Skeletal muscle tissue (tissue), 4 donors: ENCODE measurements around the gene SNCAIP. TPM values are rescaled to one million over a fixed set of nuclear protein-coding genes. Genes with fewer than 3 reads are reported as not detected.

ENCODE experiments used
- H3K27ac ChIP-seq: one replicate; pipeline ENCODE4 v1.7.0; 2013; ENCODE audit warnings: mild to moderate bottlenecking, low read depth, low read length, inconsistent platforms
- H3K27me3 ChIP-seq, 3 donors: one replicate each; pipeline ENCODE4 v1.7.0; 2013; ENCODE audit warnings: low read length in 3 of 3; ENCODE audit not compliant: control insufficient read depth in 3 of 3, insufficient read depth in 3 of 3
- H3K36me3 ChIP-seq, 3 donors: one replicate each; pipeline ENCODE4 v1.7.0; 2013; ENCODE audit warnings: low read length in 3 of 3; ENCODE audit not compliant: control insufficient read depth in 3 of 3, insufficient read depth in 3 of 3
- H3K4me1 ChIP-seq, 3 donors: one replicate each; pipeline ENCODE4 v1.7.0; 2013; ENCODE audit warnings: low read length in 3 of 3, mild to moderate bottlenecking in 3 of 3; ENCODE audit not compliant: control insufficient read depth in 3 of 3, insufficient read depth in 3 of 3
- H3K4me3 ChIP-seq, 3 donors: one replicate each; pipeline ENCODE4 v1.7.0; 2013; ENCODE audit warnings: low read length in 3 of 3
- H3K9ac ChIP-seq, 3 donors: one replicate each; pipeline ENCODE4 v1.7.0; 2013; ENCODE audit warnings: low read length in 3 of 3, mild to moderate bottlenecking in 3 of 3, moderate library complexity in 2 of 3, low read depth in 1 of 3
- H3K9me3 ChIP-seq, 3 donors: one replicate each; pipeline ENCODE4 v1.7.0; 2013; ENCODE audit warnings: low read length in 3 of 3; ENCODE audit not compliant: control insufficient read depth in 3 of 3
- total RNA-seq: library from RNA; depleted of rRNA; stranded (reverse); fragments of >200 nt; gene quantifications from one replicate; pipeline ENCODE4 v1.2.3, GENCODE V29; 2014
- donor health status: Osteomylitis.

Gene SNCAIP
- total RNA-seq, 1 donor from 2014 or later = 6.8 TPM

DNA sequence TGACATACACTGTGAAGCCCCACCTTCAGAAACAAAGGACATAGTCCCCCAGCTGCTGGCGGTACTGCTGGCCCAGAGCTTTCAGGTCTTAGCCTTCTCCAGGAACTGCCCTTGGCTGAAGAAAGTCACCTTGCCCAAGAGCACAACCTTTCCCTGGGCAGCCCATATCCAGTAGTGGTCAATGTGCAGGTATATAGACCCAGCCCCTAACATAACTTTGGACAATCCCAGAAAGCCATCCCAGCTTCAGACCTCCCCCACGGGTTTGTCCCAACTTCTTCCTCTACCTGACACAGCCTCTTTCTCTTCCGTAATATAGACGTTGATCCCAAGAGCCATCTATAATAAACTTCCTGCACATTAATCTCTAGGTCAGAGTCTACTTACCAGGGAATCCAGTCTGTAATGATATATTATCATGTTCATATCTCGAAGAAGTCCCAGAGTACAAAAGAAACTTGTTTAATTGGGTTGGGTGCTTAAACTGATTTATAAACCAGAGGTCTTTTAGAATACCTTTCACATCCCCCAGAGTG is 157.4 kb downstream of the SNCAIP start:
- Histone ChIP-seq H3K9me3 (no peaks in the 10 kb centered on the region), H3K4me1 (no peaks in the 10 kb centered on the region), H3K27me3 (no peaks in the 10 kb centered on the region), H3K9ac (no peak overlapping the region), H3K36me3 (no peaks in the 10 kb centered on the region), H3K27ac (no peak overlapping the region), H3K4me3 (no peak overlapping the region)

DNA sequence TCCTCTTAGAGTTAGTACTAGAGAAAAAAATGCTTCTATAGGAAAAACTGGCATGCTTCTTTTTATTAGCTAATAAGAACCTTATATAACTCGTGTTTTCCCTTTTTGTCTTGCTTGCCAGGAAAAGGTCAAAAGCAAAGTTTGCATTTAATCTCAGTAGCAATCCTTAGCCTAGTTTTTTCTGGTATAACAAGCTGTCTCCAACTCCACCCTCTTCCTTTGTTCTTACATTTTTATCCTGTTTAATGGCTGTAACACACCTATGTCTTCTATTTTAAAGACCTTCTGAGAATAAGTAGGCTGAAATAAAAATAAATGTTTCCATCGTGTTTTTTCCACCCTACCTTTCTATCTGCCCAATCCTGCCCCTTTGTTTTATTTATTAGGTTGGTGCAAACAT is 158.3 kb downstream of the SNCAIP start:
- Histone ChIP-seq H3K9ac (no peak overlapping the region), H3K27ac (no peak overlapping the region), H3K4me3 (no peak overlapping the region), H3K4me1 (no peaks in the 10 kb centered on the region), H3K27me3 (no peaks in the 10 kb centered on the region), H3K9me3 (no peaks in the 10 kb centered on the region), H3K36me3 (no peaks in the 10 kb centered on the region)

DNA sequence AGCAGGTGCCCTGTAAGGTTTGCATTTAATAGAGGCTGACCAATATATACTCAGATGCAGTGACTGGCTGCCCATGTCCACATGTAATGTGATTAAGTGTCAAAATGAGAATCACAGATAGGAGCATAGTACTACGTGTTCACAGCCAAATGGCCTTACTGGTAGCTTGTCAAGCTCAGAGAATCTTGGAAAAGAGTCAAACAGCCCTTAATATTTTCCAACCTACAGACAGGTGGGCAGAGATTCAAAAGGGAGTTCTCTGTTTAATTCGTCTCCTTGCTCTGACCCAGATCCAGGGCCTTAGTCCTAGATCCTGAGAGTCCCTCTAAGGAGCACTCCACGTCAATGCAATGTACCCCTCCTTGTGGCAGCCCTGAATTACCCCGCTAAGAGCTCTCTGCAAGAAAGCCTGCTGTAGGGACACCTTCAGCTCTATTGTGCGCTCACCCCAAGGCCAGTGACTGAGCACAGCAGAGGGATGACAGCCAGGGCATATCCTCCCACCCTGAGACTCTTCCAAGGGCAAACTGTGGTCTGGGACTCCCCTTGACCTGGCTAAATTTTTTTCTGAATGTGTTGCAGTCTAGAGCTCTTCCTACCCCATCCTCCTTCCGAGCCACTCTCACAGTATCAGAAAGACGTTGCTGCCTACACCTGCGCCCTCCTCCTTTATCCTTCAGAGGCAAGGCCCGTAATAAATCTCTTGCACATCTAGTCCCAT is 159.2 kb downstream of the SNCAIP start:
- no peaks in the 10 kb centered on the region for H3K27me3 ChIP-seq
- no peaks in the 10 kb centered on the region for H3K4me1 ChIP-seq
- no peaks in the 10 kb centered on the region for H3K9me3 ChIP-seq
- H3K36me3 ChIP-seq = no peaks in the 10 kb centered on the region
- no peak overlapping the region for H3K4me3 ChIP-seq
- H3K27ac ChIP-seq = no peak overlapping the region
- no peak overlapping the region for H3K9ac ChIP-seq

DNA sequence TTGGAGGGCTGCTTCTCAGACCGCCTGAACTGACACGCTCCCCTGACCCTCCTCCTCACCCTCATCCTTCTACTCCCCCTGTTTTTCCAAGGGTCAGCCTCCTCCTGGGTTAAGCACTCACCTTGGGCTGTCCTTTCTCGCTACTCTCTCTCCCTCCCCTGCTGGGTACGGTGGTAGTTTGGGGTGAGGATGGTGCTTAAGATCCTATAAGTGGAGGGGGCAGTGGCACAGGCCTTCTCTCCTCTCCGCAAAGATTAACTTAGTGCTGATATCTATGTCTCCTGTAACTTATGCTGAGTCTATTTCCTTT is 159.7 kb downstream of the SNCAIP start:
- Histone ChIP-seq H3K9ac (no peak overlapping the region), H3K9me3 (no peaks in the 10 kb centered on the region), H3K36me3 (no peaks in the 10 kb centered on the region), H3K4me1 (no peaks in the 10 kb centered on the region), H3K27ac (no peak overlapping the region), H3K4me3 (no peak overlapping the region), H3K27me3 (no peaks in the 10 kb centered on the region)

DNA sequence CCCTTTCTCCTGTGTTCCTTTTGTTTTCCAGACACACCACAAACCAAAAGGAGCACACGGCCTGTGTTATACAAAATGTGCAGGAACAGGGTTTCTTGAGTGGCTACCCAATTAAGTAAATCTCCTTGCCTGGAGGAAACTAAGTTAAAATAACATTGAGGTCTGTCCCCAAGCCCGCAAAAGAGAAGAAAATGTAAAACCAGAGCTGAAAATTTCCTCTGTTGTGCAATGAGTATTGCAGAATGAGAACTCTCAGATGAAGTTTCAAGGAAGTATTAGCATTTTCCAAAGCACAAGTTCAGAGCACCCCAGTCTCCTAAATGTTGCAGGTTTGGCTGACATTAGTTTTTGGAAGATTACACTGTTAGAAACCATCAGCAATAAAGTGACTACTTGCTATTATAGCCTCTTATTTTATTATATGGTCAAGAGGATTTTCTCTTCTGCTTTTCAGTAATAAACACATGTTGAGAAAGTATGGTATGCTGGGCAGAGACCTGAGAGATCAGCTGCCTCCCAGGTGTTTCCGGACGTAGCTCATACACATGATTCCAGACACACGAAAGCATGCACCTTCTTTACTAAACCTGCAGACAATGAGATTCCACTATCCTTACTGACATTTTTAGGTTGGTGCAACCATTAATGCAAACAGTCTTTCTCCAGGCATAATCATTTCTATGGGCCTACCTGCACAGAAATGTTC is 161.3 kb downstream of the SNCAIP start:
- Histone ChIP-seq H3K9ac (no peak overlapping the region), H3K27ac (no peak overlapping the region)

DNA sequence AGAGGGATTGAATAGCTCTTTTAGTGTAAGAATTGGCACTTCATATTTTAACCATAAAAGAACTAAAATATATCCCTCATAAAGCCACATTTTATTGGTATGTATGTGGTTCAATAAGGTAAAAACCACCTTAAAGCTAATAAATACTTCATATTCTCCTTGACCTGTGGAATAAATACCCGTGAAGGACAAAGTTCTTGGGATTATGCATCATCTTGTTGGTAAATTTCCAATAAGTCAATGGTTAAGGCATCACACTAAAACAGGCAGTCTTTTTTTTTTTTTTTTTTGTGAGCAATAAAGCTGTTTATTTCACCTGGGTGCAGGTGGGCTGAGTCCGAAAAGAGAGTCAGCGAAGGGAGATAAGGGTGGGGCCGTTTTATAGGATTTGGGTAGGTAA is 161.9 kb downstream of the SNCAIP start:
- H3K36me3 ChIP-seq = no peaks in the 10 kb centered on the region
- H3K4me1 ChIP-seq = no peaks in the 10 kb centered on the region
- H3K4me3 ChIP-seq = no peak overlapping the region
- H3K27ac ChIP-seq = no peak overlapping the region
- no peaks in the 10 kb centered on the region for H3K27me3 ChIP-seq
- H3K9ac ChIP-seq = no peak overlapping the region
- H3K9me3 ChIP-seq = no peaks in the 10 kb centered on the region

More for the DNA sequence above, 161.3 kb downstream of the SNCAIP start:
- Histone ChIP-seq H3K36me3 (no peaks in the 10 kb centered on the region), H3K27me3 (no peaks in the 10 kb centered on the region), H3K4me3 (no peak overlapping the region), H3K4me1 (no peaks in the 10 kb centered on the region), H3K9me3 (no peaks in the 10 kb centered on the region)

DNA sequence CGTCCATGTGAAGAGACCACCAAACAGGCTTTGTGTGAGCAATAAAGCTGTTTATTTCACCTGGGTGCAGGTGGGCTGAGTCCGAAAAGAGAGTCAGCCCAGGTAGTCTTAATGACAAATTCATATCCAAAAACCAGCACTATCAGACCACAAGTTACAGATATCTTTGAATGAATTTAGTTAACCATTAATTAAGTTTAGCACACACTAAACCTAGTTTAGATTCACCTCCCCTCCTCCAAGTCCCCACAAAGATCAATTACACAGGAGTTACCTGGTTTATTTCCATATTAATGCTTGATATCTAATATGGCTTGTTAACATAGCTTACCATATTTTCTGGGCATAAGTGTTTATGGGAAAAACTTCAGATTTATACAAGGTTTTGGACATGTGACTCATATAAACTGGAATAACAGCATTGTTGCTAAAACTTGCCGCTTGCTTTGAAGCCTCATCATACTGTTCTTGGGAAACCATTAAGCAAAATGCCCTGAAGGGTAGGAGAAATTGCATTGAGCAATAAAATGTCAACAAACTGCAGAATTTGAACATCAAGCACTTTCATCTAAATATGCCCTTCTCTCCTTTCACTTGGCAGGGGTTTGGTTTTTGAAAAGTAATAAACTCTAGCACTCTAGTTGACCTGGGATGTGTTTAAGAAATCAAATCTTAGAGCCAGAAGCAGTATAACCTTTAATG is 166.9 kb downstream of the SNCAIP start:
- no peak overlapping the region for H3K27ac ChIP-seq
- H3K4me3 ChIP-seq = no peak overlapping the region
- H3K9ac ChIP-seq = no peak overlapping the region
- H3K9me3 ChIP-seq = no peaks in the 10 kb centered on the region
- H3K27me3 ChIP-seq = no peaks in the 10 kb centered on the region
- no peaks in the 10 kb centered on the region for H3K36me3 ChIP-seq
- H3K4me1 ChIP-seq = no peaks in the 10 kb centered on the region

DNA sequence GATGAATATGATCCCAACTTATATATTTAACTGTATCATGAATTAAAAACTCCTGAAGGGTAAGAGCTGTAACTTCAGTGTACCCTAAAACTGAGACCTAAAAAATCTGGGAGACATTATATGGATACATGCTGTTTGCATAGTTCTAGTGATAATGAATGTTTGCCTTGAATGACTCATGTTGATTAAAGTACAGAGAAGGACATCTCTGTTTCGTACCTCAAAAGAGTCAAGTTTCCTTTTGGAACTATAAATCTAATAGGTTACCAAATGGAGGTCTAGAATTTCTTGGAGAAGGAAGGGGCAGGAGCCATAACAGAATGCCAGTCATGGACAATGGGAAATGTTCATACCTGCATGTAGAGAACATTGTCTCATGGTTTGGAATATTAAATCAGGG is 168.1 kb downstream of the SNCAIP start:
- Histone ChIP-seq H3K27me3 (no peaks in the 10 kb centered on the region), H3K4me3 (no peak overlapping the region), H3K36me3 (no peaks in the 10 kb centered on the region), H3K9me3 (no peaks in the 10 kb centered on the region), H3K9ac (no peak overlapping the region), H3K27ac (no peak overlapping the region), H3K4me1 (no peaks in the 10 kb centered on the region)

DNA sequence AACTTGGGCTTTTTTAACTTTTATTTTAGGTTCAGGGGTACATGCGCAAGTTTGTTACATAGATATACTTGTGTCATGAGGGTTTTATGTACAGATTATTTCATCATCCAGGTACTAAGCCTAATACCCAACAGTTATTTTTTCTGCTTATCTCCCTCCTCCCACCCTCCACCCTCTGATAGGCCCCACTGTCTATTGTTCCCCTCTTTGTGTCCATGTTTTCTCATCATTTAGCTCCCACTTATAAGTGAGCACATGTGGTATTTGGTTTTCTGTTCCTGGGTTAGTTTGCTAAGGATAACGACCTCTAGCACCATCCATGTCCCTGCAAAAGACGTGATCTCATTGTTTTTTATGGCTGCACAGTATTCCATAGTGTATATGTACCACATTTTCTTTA is 172.1 kb downstream of the SNCAIP start:
- Histone ChIP-seq H3K36me3 (no peaks in the 10 kb centered on the region), H3K4me3 (no peak overlapping the region), H3K4me1 (no peaks in the 10 kb centered on the region), H3K9me3 (no peaks in the 10 kb centered on the region), H3K27ac (no peak overlapping the region), H3K27me3 (no peaks in the 10 kb centered on the region), H3K9ac (no peak overlapping the region)

DNA sequence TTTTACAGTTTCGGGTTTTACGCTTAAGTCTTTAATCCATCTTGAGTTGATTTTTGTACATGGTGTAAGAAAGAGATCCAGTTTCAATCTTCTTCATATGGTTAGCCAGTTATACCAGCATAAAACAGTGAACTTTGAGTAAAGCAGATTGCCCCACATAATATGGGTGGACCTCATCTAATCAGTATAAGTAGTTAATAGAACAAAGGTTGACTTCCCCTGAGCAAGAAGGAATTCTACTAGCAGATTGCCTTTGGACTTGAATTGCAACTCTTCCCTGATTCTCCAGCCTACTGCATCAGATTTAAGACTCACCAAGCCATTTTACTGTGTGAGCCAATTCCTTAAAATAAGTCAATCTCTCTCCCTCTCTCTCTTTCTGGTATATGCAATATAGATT is 173.2 kb downstream of the SNCAIP start:
- no peak overlapping the region for H3K27ac ChIP-seq
- no peaks in the 10 kb centered on the region for H3K27me3 ChIP-seq
- H3K9me3 ChIP-seq = no peaks in the 10 kb centered on the region
- no peaks in the 10 kb centered on the region for H3K36me3 ChIP-seq
- no peaks in the 10 kb centered on the region for H3K4me1 ChIP-seq
- H3K9ac ChIP-seq = no peak overlapping the region
- no peak overlapping the region for H3K4me3 ChIP-seq
